ENCODE measurements around the gene DENND1A. TPM values are rescaled to one million over a fixed set of nuclear protein-coding genes. Genes with fewer than 3 reads are reported as not detected.

Gene DENND1A
- total RNA-seq, 6 experiments from 2014 or later: 13.9 to 22.6 (median 16.3) TPM

- Histone ChIP-seq H3K27me3 (no peaks in the 10 kb centered on the region), H3K27ac (no peak overlapping the region), H3K4me3 (no peak overlapping the region), H3K9me3 (no peaks in the 10 kb centered on the region), H3K4me1 (no peaks in the 10 kb centered on the region), H3K36me3 (no peaks in the 10 kb centered on the region)
- intact Hi-C loops (cut with DNase I): no loop called here
- 92% methylated on average over 2 of the region's 2 CpGs for WGBS (ENCODE audit: insufficient coverage, low coverage, low lambda C conversion rate, missing lambda C conversion rate)
- TF ChIP-seq POLR2A (IDR thresholded peaks at IDR 0.05) (no peak), CTCF (IDR thresholded peaks at IDR 0.05) (no peak)
- DNase-seq (no peak), ATAC-seq (no peak)
Measured at GRCh38 chr9:123796094-123796493, 133.8 kb downstream of the DENND1A start.

GRCh38 chr9:123795336-123795735 lies 134.6 kb downstream of the DENND1A start:
- Histone ChIP-seq H3K9me3 (no peaks in the 10 kb centered on the region), H3K27ac (no peak overlapping the region), H3K4me1 (no peaks in the 10 kb centered on the region), H3K4me3 (no peak overlapping the region), H3K36me3 (no peaks in the 10 kb centered on the region), H3K27me3 (no peaks in the 10 kb centered on the region)
- no peak for TF ChIP-seq POLR2A (IDR thresholded peaks at IDR 0.05)
- TF ChIP-seq CTCF (IDR thresholded peaks at IDR 0.05): no peak
- intact Hi-C loops (cut with DNase I): no loop called here
- 96% methylated on average over 7 of the region's 7 CpGs for WGBS (ENCODE audit: insufficient coverage, low coverage, low lambda C conversion rate, missing lambda C conversion rate)
- DNase-seq: no peak
- ATAC-seq: no peak

- Histone ChIP-seq H3K27ac (no peak overlapping the region), H3K4me1 (no peaks in the 10 kb centered on the region), H3K4me3 (no peak overlapping the region), H3K27me3 (no peaks in the 10 kb centered on the region), H3K9me3 (no peaks in the 10 kb centered on the region), H3K36me3 (no peaks in the 10 kb centered on the region)
- intact Hi-C loops (cut with DNase I): no loop called here
- 89% methylated on average over 4 of the region's 4 CpGs for WGBS (ENCODE audit: insufficient coverage, low coverage, low lambda C conversion rate, missing lambda C conversion rate)
- ATAC-seq (no peak), DNase-seq (no peak)
- no peak for TF ChIP-seq CTCF (IDR thresholded peaks at IDR 0.05)
- no peak for TF ChIP-seq POLR2A (IDR thresholded peaks at IDR 0.05)
Measured at GRCh38 chr9:123792501-123792900, 137.4 kb downstream of the DENND1A start.

GRCh38 chr9:123789554-123790292 lies 140.2 kb downstream of the DENND1A start:
- DNase-seq (no peak), ATAC-seq (no peak)
- H3K4me3 ChIP-seq: no peak overlapping the region
- H3K27ac ChIP-seq: no peak overlapping the region
- H3K27me3 ChIP-seq: no peaks in the 10 kb centered on the region
- no peaks in the 10 kb centered on the region for H3K9me3 ChIP-seq
- no peaks in the 10 kb centered on the region for H3K4me1 ChIP-seq
- WGBS (ENCODE audit: insufficient coverage, low coverage, low lambda C conversion rate, missing lambda C conversion rate): 92% methylated on average over 5 of the region's 5 CpGs
- no peak for TF ChIP-seq CTCF (IDR thresholded peaks at IDR 0.05)
- TF ChIP-seq POLR2A (IDR thresholded peaks at IDR 0.05): no peak
- H3K36me3 ChIP-seq: no peaks in the 10 kb centered on the region
- intact Hi-C loops (cut with DNase I): no loop called here

All from right lobe of liver (tissue), 6 donors.